ENCODE measurements around the gene NOXA1. TPM values are rescaled to one million over a fixed set of nuclear protein-coding genes. Genes with fewer than 3 reads are reported as not detected.
"Not testable (repeated sequence)": the region's sequence is repeated elsewhere in the genome, so short reads cannot be mapped to it uniquely, and the experiment has no call there.

NOXA1 gene
- total RNA-seq, 1 donor from 2014 or later = 0.89 TPM

- Mint-ChIP-seq H3K27ac (ENCODE audit: unreplicated experiment) (peak overlapping the region; percentile 86), H3K27me3 (ENCODE audit: low read depth) (no peaks in the 10 kb centered on the region), H3K9me3 (no peaks in the 10 kb centered on the region), H3K36me3 (ENCODE audit: low read depth) (peaks cover 4% of the 10 kb centered on the region), H3K4me3 (no peak overlapping the region), H3K4me1 (peaks cover 17% of the 10 kb centered on the region)
- TF ChIP-seq CTCF (conservative IDR thresholded peaks at IDR 0.05) = no peak
- no peak for DNase-seq (ENCODE audit: low read depth, low spot score)
These were observed 40.0 kb upstream of the NOXA1 start for GRCh38 chr9:137383081-137383783.

GRCh38 chr9:137383784-137384756 lies 39.1 kb upstream of the NOXA1 start:
- Mint-ChIP-seq H3K9me3 (no peaks in the 10 kb centered on the region), H3K27me3 (ENCODE audit: low read depth) (no peaks in the 10 kb centered on the region), H3K4me3 (no peak overlapping the region), H3K4me1 (peaks cover 13% of the 10 kb centered on the region), H3K36me3 (ENCODE audit: low read depth) (no peaks in the 10 kb centered on the region), H3K27ac (ENCODE audit: unreplicated experiment) (peak overlapping the region; percentile 83)
- TF ChIP-seq CTCF (conservative IDR thresholded peaks at IDR 0.05) = no peak
- no peak for DNase-seq (ENCODE audit: low read depth, low spot score)

- no peak for DNase-seq (ENCODE audit: low read depth, low spot score)
- Mint-ChIP-seq H3K27me3 (ENCODE audit: low read depth) (no peaks in the 10 kb centered on the region), H3K9me3 (no peaks in the 10 kb centered on the region), H3K4me1 (peaks cover 13% of the 10 kb centered on the region), H3K27ac (ENCODE audit: unreplicated experiment) (no peak overlapping the region), H3K36me3 (ENCODE audit: low read depth) (no peaks in the 10 kb centered on the region), H3K4me3 (no peak overlapping the region)
- TF ChIP-seq CTCF (conservative IDR thresholded peaks at IDR 0.05) = no peak
These were observed 38.0 kb upstream of the NOXA1 start for GRCh38 chr9:137385061-137385655.

GRCh38 chr9:137386507-137387113 lies 36.6 kb upstream of the NOXA1 start:
- not testable (repeated sequence) for H3K27ac Mint-ChIP-seq (ENCODE audit: unreplicated experiment); DNase-seq (ENCODE audit: low read depth, low spot score); H3K9me3 Mint-ChIP-seq; H3K27me3 Mint-ChIP-seq (ENCODE audit: low read depth); H3K4me3 Mint-ChIP-seq; H3K36me3 Mint-ChIP-seq (ENCODE audit: low read depth)
- peaks cover 17% of the 10 kb centered on the region for H3K4me1 Mint-ChIP-seq

- H3K4me1 Mint-ChIP-seq = peaks cover 14% of the 10 kb centered on the region
- H3K27ac Mint-ChIP-seq (ENCODE audit: unreplicated experiment) = peak overlapping the region; percentile 83
These were observed 35.9 kb upstream of the NOXA1 start for GRCh38 chr9:137387114-137387890.

More at GRCh38 chr9:137387114-137387890, 35.9 kb upstream of the NOXA1 start:
- H3K9me3 Mint-ChIP-seq = no peaks in the 10 kb centered on the region
- TF ChIP-seq CTCF (conservative IDR thresholded peaks at IDR 0.05) = no peak
- no peaks in the 10 kb centered on the region for H3K36me3 Mint-ChIP-seq (ENCODE audit: low read depth)
- H3K4me3 Mint-ChIP-seq = no peak overlapping the region
- no peaks in the 10 kb centered on the region for H3K27me3 Mint-ChIP-seq (ENCODE audit: low read depth)
- DNase-seq (ENCODE audit: low read depth, low spot score) = no peak

Measured in neural crest cell (in vitro differentiated cells).